ENCODE results near the gene MAML1. TPM values are rescaled to one million over a fixed set of nuclear protein-coding genes. Genes with fewer than 3 reads are reported as not detected.

The MAML1 gene, protein sequence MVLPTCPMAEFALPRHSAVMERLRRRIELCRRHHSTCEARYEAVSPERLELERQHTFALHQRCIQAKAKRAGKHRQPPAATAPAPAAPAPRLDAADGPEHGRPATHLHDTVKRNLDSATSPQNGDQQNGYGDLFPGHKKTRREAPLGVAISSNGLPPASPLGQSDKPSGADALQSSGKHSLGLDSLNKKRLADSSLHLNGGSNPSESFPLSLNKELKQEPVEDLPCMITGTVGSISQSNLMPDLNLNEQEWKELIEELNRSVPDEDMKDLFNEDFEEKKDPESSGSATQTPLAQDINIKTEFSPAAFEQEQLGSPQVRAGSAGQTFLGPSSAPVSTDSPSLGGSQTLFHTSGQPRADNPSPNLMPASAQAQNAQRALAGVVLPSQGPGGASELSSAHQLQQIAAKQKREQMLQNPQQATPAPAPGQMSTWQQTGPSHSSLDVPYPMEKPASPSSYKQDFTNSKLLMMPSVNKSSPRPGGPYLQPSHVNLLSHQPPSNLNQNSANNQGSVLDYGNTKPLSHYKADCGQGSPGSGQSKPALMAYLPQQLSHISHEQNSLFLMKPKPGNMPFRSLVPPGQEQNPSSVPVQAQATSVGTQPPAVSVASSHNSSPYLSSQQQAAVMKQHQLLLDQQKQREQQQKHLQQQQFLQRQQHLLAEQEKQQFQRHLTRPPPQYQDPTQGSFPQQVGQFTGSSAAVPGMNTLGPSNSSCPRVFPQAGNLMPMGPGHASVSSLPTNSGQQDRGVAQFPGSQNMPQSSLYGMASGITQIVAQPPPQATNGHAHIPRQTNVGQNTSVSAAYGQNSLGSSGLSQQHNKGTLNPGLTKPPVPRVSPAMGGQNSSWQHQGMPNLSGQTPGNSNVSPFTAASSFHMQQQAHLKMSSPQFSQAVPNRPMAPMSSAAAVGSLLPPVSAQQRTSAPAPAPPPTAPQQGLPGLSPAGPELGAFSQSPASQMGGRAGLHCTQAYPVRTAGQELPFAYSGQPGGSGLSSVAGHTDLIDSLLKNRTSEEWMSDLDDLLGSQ
- total RNA-seq: 4.9 and 10.2 TPM in 2 replicates

DNA sequence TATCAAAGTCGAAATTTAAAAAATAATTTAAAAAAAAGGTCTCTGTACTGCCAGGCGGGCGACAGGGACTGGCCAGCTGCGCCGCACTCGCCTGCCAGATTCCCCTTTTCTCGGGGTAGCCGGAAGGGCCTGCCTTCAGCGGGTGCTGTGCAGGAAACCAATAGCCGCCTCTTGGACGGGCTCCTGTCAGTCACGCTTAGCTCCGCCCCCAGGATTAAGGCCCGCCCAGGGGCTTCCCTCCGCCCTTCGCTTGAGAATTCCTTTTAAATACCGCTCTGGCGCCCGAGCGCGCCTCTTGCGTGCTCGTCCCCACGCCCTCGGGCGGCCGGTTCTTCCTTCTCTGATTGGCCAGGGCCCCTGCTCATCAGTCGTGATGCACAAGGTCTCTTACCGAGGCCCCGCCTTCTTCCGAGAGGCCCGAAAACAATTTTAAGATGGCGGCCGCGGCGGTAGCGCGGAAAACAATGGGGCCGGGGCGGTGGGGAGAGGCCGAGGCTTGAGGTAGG, at the start of gene MAML1:
Gene MAML1, plus strand, starts transcription at position 411 of the 506 bp plus-strand sequence. CDS start 291 bp downstream, outside the sequence.

DNA sequence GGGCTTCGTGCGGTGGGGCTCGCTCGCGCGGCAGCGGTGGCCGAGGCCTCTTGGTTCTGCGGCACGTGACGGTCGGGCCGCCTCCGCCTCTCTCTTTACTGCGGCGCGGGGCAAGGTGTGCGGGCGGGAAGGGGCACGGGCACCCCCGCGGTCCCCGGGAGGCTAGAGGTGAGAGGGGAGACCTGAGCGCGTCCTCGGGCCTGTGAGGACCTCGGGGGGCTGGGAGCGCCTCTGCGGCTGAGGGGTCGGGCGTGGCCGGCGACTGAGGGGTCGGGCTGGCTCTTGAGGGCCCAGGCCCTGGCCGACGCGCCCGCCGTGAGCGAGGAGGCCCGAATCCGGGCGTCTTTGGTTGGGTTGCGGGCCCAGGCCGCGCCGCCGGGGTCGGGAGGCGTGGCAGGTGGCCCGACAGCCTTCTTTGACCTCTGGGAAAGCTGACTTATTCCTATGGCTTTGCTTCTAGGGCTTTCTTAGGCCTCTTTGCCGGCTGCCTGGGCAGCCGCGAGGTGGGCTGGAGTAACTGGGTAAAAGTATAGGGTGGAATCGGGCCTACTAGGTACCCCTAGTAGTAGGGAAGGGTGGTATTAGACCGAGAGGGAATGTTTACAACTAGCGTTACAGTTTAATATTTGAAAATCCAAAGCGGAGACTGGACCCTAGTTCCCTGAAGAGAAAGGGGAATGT, 33.5 kb upstream of the MAML1 start, which contains the start of gene CANX:
Gene CANX, plus strand, starts transcription at position 33 of the 681 bp plus-strand sequence. CDS start 6,715 bp downstream, outside the sequence.

DNA sequence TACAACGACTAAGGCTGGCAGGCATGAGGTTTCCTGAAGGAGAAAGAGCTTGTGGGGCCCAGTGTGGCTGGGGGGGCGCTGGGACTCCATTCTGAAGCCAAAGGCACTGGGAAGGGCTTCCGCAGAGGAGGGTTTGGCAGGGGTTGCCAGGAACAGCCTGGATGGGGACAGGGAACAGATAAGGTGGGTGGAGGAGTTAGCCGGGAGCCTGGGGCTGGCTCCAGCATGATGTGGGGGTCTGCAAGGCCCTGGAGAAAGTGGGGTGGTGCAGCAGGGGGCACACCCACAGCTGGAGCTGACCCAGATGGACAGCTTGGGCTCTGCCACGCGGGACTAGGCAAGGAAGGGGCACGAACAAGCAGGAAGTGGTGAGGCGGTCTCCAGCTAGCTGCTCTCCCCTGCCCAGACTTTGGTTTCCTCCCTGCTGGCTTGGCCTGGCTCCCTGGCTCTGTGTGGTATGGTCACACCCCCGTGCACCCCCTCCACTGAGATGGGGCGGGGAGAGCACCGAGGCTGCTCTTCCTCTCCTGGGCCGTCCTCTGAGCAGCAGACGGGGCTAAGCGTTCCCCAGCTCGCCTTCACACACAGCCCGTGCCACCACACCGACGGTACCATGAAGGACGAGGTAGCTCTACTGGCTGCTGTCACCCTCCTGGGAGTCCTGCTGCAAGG, 61.0 kb downstream of the MAML1 start, which contains the start of gene LTC4S:
Gene LTC4S, plus strand, starts transcription at position 519 of the 672 bp plus-strand sequence. Its CDS starts 95 bp downstream, at position 614.

DNA sequence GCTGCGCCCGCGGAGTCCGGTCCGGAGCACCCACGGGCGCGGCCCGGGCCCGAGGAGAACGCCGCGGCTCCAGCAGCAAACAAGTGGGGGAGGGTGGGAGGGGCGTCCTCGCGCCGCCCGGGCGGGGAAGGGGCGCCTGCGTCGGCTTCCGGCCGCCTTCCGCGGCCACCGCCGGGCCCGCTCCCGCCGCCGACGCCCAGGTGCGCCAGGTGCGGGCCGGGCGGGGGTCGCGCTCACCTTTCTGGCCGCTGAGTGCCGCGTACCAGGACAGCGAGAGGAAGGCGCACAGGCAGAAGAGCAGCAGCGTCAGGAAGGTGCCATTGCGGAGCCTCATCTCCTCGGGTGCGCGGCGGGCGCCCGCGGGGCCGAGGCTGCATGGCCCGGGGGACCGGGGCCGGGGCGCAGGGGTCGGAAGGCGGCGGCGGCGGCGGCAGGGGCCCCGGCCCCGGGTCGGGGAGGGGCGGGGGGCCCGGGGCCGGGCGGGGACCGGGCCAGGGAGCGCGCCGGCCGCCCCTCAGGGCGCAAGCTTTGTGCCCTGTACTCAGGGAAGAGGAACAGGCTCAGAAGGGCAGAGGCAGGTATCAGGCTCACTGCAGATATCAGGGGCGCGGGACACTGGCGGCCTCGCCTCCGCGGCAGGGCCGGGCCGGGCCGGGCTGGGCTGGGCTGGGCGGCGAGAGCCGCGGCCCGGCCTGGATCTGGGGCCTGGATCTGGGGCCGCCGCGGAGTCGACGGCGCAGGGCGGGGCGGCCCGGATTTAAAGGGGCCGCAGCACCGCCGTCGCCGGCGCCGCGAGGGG, 73.8 kb downstream of the MAML1 start, which contains the start of gene MGAT4B:
Gene MGAT4B, minus strand, starts transcription at position 617 of the 799 bp plus-strand sequence. Its CDS starts 283 bp downstream, at position 334.

DNA sequence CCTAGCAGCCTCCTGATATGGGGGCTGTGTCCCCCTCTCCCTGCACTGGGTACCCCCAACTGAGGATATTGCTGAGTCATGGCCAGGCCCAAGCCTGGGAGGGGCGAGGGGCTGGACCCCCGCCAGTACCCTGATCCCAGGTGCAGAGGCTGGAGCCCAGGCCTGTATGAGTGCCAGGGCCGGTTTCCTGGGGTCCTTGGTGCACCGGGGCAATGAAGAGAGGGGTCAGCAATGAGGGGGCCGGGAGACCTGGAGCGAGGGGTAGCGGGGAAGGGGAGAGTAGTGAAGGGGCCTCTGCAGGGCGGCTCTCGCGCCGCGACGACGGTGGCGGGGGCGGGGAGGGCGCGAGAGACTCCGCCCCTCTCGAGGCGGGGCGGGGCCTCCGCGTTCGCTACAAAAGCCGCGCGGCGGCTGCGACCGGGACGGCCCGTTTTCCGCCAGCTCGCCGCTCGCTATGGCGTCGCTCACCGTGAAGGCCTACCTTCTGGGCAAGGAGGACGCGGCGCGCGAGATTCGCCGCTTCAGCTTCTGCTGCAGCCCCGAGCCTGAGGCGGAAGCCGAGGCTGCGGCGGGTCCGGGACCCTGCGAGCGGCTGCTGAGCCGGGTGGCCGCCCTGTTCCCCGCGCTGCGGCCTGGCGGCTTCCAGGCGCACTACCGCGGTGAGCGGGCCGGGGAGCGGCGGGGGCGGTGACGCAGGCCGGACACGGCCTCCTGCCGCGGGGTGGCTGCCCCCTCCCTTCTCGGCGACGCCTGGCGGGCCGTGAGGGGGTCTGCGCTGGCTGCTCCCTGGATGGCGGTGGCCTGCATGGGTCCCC, 88.1 kb downstream of the MAML1 start, which contains the start of gene SQSTM1:
Gene SQSTM1, plus strand, starts transcription at position 423 of the 815 bp plus-strand sequence. Its CDS starts 32 bp downstream, at position 455.

Other genes starting within 250 kb of the MAML1 start
- 43.7 and 74.1 TPM in 2 replicates for gene RUFY1, start 182.3 kb upstream of the MAML1 start, total RNA-seq
- gene HNRNPH1, start 109.2 kb upstream of the MAML1 start, total RNA-seq: 466 and 1,064 TPM in 2 replicates
- 0.16 TPM in 1 of 2 replicates, not detected in the other for gene CBY3, start 51.8 kb upstream of the MAML1 start, total RNA-seq
- 535 and 841 TPM in 2 replicates for gene CANX, start 33.9 kb upstream of the MAML1 start, total RNA-seq
- 0.32 TPM in 1 of 2 replicates, not detected in the other for gene LTC4S, start 61.2 kb downstream of the MAML1 start, total RNA-seq
- 143 and 246 TPM in 2 replicates for gene MGAT4B, start 74.0 kb downstream of the MAML1 start, total RNA-seq
- gene SQSTM1, start 88.1 kb downstream of the MAML1 start, total RNA-seq: 356 and 831 TPM in 2 replicates
- 3.9 and 13.8 TPM in 2 replicates for gene MRNIP, start 126.0 kb downstream of the MAML1 start, total RNA-seq
- 43.9 and 87.7 TPM in 2 replicates for gene TBC1D9B, start 175.1 kb downstream of the MAML1 start, total RNA-seq

Data from bladder microvascular endothelial cell (primary cell).